Measurements from ENCODE around the gene PPP6R3.
"Not testable (repeated sequence)": the region's sequence is repeated elsewhere in the genome, so short reads cannot be mapped to it uniquely, and the experiment has no call there.

The PPP6R3 gene

DNA sequence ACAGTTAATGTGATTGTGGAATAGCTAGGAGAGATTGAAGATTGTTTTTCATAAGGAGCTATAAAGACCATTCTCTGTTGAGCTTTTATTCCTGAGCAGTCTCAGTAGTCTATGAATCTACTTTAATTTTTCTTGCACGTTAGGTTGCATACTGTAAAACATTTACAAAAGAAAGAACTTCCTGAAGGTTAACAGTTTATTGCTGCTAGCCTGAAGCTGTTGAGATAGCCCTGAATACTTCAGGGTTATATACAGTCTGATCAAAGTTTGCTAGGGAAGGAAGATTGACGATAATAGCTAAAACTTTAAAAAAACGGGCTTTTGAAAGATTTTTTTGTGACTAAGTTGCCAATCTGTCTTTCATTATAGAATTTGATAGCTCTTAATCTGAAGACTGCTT is 64.8 kb downstream of the PPP6R3 start:
- no peak for DNase-seq (ENCODE audit: low spot score)

DNA sequence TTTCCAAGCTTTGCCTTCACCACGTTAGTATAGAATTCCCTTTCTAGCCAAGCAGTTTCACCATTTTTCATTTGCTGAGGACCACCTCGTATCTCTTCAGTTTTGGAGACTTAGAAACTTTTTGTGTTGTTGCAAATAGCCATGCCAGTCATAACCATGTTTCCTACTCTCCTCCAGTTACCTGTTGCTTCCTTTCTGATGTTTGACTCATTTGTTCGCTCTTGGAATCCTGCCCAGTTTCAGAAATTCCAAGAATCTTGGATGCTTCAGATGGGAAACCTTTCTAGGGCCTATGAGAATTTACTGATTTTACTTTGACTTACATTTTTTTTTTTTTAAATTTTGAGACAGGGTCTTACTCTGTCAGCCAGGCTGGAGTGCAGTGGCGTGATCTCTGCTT is 65.4 kb downstream of the PPP6R3 start:
- no peak for DNase-seq (ENCODE audit: low spot score)

DNA sequence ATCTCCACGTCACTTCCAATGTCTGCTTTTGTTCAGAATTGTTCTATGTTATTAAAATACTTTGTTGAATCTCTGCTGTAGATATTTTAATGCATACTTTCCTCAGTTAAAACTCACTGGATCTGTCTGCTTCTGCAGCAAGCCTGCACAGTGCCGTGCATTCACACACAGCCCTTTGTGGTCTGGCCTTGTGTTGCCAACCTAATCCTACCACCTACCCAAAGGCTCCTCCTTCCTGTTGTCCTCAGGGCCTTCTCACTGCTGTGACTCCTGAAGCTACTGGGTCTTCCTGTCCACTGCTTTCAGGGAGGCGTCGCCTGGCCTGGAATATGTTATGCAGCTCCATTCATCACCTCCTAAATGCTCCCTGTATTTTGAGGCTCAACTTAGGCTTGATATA is 67.0 kb downstream of the PPP6R3 start:
- no peak for DNase-seq (ENCODE audit: low spot score)

DNA sequence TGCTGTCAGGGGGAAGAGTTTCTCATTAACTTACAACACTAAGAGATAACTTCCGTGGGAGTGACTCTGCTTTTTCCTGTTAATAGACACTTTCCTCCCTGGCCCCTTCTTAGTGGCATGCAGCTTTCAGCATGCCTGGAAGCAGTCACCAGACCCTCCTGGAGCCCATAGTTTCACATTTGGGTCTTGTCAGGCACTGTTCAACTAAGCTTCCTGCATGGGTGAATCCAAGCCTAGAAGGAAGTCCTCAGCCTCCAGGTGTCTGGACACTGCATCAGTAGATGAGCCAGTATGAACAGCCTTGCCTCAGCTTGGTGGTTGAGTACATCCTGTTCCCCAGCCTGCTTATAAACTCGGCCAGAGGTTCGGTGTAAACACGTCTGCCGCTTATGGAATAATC is 68.1 kb downstream of the PPP6R3 start:
- peak; percentile 42 for DNase-seq (ENCODE audit: low spot score)

DNA sequence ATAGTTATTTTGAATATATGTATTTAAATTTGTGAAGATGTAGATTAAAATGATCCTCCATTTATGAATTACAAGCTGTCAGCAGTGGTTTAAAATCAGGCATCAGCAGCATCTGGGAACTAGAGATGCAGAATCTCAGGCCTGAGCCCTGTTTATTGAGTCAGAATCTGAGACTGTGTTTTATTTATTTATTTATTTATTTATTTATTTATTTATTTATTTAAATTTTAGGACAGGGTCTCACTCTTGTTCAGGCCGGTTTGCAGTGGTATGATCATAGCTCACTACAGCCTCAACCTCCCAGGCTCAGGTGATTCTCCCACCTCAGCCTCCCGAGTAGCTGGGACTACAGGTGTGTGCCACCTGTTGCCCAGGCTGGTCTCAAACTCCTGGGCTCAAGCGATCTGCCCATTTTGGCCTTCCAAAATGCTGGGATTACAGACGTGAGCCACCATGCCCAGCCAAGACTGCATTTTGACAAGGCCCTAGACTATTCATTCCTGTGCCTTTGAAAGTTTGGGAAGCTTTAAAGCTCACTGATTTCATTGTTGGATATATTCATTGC is 70.7 kb downstream of the PPP6R3 start:
- DNase-seq (ENCODE audit: low spot score): no peak

DNA sequence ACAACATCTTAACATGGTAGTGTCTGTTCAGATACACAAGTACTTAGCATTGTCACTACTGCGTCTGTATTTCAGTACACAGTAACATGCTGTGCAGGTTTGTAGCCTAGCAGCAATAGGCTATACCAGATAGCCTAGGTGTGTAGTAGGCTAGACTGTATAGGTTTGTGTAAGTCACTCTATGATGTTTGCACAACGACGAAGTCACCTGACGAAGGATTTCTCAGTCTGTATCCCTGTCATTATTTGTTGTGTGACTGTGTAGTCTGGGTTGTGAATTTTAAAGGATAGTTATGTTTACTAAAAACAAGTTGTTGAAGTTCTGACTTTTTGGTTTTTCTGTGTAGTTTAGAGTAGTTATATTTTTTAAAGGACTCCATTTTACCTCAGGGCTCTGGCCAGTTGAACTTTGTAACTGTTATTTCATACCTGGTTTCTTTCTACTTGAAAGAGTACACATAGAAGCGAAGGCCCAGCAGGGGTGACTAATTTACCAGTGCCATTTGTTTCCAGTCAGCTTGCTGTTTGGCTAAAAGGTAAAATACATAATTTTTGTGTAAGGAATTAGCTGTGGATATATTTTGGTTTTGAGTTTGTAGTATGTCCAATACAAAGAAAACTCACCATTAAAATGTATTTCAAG is 72.3 kb downstream of the PPP6R3 start:
- no peak for DNase-seq (ENCODE audit: low spot score)

DNA sequence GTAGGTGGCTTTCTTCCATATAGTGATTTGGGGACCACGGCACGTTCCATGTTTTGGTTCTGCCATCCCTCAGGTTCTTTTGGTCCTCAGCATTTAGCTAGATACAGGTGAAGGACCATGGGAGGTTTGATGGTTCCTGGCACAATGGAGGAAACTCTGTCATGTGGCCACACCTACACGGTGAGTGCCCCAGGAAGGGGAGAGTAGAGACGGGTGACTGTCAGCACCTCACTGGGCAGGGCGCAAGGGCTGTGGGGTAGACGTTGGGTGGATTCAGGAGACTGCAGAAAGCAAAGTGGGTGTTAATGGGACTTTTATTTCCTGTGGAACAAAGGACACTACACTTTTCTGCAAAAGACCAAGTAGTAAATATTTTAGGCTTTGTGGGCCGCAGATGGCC is 73.4 kb downstream of the PPP6R3 start:
- no peak for DNase-seq (ENCODE audit: low spot score)

DNA sequence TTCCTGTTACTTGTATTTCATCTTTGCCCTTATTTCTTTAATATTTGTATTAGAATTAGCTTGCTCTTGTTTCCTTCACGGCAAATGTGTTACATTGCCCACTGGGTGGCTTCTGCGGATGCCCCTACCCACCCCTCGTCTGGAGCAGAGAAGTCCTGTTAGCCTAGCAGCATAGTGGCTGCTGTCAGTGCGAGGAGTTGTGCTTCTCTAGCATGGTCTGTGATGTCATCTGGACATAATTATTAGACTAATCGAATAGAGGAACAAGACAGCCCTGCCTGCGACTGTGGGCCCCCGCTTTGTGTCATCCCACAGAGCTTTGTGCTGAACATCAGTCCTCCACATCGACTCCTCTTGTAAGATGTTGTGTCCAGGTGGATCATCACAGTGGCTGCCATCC is 74.5 kb downstream of the PPP6R3 start:
- DNase-seq (ENCODE audit: low spot score): no peak

DNA sequence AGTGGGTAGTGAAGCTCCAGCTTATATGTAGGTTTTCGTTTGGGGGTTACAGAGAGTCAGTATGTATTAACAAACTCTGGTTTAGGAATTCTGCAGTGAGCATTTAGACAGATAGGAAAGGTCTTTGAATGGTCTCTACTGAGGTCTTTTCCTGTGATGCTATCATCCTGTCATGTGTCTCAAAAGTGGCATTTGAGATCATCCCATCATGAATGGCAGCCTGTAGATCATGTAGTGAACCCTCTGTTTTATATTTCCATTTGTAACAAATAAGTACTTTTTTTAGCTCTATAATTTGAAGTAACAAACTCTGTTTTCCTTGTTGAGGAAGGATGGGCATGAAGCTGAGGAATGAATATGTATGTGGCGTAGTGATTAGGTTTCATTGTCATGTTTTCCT is 76.2 kb downstream of the PPP6R3 start:
- no peak for DNase-seq (ENCODE audit: low spot score)

DNA sequence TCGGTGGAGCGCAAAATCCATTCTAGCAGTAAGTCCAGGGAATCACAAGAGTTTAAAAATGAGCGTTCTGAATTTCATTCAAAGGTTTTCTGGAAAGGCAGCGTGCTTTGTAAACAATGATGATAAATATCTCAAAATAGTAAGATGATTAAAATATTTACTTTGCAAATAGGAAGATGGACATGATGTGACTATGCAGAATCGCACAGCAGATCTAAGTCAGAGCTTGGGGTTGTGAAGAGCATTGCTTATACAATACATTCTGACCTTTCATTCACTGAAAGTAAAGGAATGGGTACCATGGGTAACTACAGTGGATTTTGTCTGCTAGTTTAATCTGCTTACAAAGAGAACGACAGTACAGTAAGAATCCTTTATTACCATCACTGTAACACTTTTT is 77.5 kb downstream of the PPP6R3 start:
- no peak for DNase-seq (ENCODE audit: low spot score)

DNA sequence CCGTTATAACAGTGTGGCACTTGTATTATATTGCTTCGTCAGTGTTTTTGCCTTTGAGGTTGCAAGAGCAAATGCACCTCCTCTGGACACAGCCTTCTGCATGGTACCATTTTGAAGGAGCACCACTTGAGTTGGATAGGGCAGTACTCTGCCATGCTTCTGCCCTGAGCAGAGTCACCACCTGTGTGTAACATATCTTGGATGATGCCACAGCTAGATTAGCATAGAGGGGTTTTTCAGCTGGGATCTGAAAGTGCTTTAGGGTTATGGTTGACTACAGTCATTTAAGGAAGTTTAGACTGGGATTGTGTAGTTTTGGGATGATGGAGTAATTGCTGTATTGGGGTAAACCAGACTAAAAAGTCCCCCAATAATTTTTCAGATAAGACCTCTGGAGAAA is 78.8 kb downstream of the PPP6R3 start:
- DNase-seq (ENCODE audit: low spot score): no peak

DNA sequence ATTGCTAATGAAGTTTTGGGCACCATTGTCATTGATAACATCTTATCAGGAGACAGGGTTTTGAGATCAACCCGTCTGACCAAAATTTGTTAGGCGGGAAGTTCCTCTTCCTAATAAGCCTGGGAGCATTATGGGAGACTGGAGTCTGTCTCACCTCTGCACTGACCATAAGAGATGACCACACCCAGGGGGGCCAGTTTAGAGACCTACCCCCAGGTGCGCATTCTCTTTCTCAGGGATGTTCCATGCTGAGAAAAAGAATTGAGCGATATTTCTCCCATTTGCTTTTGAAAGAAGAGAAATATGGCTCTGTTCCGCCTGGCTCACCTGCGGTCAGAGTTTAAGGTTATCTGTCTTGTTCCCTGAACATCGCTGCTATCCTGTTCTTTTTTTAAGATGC is 80.0 kb downstream of the PPP6R3 start:
- DNase-seq (ENCODE audit: low spot score): not testable (repeated sequence)

DNA sequence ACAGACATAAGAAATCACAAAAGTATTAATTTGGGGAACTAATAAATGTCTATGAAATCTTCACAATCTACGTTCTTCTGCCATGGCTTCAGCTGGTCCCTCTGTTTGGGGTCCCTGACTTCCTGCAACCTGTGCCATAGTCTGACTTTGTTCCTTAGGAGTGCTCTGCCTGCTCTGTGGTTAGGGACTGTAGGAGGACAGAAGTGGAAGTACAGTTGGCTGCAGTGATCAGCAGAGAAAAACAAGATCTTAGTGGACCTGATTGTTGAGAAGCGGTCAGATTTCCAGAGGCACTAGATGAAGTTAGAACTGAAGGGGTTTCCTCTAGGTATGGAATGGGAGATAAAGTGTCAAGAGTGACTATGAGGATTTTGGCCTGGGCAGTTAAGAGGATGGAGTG is 80.6 kb downstream of the PPP6R3 start:
- no peak for DNase-seq (ENCODE audit: low spot score)

DNA sequence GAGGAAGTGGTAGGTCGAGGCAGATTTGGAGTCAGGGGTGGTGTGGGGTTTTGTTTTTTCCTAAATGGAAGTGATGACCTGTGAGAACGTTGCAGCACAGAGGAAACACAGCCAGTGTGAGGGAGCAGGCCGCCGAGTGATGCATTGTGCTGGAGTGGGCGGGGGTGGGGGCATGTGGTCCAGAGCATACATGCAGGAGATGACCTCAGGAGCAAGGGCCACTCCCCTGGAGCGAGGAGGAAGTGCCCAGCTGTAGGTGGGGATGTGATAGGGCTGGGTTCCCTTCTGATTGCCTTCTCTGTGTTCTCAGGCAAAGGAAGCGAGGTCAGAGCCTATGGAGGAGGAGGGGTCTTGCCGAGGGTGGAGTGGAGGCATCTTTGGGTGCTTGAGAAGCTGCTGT is 81.4 kb downstream of the PPP6R3 start:
- DNase-seq (ENCODE audit: low spot score): no peak

DNA sequence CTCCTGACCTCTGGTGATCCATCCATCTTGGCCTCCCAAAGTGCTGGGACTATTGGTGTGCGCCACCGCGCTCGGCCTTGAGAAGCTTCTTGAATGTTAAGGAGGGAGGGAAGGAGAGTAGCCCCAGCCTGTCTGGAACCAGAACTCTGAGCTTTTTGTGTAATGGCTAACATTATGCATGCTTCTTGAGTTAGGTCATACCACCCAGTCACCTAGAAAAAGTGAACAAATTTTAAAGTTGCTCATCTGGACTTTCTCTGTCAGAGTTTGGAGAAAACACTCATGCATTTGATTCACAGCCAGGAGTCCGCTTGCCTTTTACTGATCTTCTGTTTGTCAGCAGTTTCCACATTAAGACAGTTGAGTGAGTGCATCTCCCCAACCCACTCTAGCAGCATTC is 82.1 kb downstream of the PPP6R3 start:
- DNase-seq (ENCODE audit: low spot score): no peak

DNA sequence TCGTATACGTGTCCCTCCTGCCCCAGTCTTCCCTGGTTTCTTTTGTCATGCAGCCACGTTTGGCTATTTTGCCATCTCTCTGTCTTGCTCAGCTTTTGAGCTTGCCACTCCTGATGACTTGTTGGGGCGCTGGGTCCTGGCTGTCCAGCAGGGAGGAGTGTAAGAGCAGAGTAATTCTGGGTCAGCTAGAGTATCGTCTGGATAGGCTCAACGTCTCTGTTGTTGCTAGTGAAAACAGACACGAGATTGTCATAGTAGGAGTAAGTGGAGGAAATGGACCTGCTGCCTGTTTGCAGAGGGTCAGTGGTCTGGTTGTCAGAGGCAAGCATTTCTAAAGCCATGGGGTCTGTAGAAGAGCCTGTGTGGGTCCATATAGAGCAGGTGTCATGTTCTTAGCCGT is 83.0 kb downstream of the PPP6R3 start:
- DNase-seq (ENCODE audit: low spot score): no peak

DNA sequence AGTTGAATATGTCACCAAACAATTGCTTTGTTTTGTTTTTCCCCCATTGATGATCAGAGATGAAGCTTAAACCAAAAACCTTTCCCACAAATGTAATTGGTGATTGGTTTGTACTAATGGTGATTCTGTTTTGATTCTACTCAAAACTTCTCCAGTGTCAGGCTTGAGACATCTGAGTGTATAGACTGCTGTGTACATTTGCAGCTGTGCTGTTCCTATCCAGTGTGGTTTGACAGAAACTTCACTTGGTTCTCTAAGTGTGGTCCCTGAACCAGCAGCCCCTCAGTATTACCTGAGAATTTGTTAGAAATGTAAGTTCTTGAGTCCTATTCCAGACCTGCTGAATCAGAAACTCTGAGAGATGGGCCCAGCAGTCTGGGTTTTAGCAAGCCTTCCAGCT is 84.8 kb downstream of the PPP6R3 start:
- DNase-seq (ENCODE audit: low spot score): no peak

DNA sequence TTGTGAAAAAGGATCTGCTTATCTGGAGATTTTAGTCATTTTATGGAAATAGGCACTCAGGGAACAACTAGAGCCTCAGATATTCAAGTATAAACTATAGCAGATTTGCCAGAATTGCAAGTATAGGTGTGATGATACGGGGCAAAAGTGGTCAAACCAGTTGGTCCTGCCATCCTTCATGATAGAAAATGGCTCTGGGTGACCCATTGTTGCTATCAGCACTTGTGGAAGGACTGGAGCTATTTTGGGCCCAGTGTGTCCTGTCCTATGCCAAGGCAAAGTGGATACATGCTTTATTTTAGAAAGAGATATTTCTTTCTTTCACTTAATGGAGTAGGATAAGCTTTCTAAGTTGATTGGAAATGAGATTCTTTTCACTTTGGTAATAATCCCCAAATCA is 85.2 kb downstream of the PPP6R3 start:
- no peak for DNase-seq (ENCODE audit: low spot score)

DNA sequence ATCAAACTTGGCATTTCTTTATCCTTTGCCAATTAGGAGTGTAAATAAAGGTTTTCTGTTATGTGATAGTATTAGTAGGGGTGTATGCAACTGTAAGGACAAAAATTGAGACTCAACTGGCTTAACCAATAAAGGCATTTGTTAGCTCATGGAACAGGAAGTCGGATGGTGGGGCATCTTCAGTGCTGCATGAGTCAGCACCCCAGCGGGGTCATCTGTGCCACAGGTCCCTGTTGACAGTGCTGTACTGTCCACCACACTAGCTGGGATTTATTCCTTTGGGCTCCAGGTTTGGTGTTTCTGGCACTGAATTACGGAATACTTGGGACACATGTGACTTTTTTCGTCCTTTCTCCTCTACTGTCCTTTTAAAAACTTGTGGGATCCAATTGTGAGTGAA is 86.0 kb downstream of the PPP6R3 start:
- DNase-seq (ENCODE audit: low spot score): no peak

DNA sequence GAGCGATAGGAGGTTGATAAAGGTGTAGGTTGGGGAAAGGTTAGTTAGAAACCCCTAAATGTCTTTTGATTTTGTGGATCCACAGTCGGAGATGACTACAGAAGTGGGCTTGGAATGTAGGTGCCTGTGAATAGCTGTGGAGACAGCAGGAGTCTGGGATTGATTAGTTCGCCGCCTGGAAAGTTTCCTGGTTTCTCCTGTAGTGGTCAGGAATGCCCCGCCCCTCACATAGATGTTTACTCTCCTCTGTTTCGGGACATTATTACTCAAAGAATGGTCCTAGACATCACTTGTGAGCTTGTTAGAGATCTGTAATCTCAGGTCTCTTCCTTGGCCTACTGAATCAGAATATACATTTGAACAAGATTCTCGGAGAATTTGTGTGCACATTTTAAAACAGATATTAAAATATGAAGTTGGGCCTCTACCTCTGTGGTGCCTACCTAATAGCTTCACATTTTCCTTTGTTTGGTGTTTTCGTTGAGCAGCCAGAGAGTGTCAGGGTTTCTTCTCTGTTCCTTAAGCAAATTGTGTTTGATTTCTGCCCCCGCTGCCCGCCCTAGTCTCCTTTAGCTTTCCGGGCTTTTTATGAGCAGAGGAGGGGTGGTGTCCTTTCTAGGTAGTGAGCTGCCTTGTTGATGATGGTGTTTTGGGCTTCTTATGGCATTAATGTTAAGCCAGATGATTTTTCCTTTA is 89.4 kb downstream of the PPP6R3 start:
- no peak for DNase-seq (ENCODE audit: low spot score)

DNA sequence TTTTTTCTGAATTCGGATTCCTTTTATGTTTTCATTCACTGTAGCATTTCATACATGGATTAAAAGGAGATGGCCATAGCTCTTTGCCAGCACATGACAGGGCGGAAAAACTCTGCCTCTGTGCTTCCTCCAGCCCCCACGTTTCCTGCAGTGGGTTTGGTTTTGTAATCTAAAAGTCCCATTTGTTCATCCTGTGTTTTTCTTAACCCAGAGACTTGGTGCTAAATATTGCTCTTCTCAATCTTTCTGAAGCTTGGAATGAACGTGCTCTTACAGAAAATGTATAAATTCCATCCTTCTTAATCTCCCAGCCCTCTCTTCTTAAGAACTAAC is 89.9 kb downstream of the PPP6R3 start:
- peak; percentile 22 for DNase-seq (ENCODE audit: low spot score)

DNA sequence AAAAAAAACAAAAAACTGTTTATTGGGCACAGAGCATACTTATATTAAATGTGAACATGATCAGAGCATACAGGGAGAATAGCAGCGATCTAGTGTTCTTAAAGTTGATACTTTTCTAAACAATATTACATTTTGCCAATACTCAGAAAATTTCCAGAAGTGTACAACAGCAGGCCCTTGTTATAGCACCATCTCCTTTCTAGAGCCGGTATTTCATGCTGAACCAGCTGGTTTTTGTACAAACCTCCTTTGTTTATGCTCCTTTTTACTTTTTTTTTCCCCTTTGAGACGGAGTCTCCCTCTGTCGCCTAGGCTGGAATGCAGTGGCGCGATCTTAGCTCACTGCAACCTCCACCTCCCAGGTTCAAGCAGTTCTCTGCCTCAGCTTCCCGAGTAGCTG is 90.7 kb downstream of the PPP6R3 start:
- no peak for DNase-seq (ENCODE audit: low spot score)

DNA sequence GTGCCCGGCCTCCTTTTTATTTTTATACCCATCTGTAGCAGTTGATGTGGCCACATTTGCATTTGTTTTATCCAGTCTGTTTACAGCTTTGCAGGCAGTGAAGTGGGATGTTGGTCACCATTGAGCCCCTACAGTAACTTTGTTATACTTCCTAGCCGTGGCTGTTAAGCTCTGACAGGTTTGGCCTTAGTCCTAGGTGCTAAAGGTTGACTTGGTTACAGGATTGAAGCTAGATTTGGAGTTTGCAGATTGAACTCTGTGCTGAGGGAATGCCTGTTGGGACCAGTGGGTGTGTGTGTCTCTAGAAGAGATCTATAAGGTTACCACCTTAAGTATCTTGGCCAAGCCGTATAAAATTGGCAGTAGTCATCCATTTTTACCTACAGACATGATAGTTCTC is 91.2 kb downstream of the PPP6R3 start:
- no peak for DNase-seq (ENCODE audit: low spot score)

DNA sequence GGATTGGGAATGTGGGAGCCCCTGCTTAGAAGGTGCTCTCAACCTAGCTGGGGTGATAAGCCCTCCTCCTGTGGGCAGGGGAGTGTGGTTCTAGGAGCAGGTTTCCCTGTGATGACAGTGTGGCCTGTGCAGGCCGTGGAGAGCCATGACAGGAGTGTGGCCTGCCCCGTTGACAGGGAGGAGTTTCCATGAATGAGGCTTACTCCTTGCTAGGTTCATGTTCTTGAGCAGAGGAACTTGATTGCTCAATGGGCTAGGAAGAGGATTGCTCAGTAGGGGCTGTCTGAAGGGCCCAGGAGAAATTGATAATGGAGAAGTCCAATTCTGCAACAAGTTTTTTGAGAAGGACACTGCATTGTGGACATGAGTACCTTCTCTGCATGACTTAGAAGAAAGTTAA is 92.0 kb downstream of the PPP6R3 start:
- no peak for DNase-seq (ENCODE audit: low spot score)

All from CD4-positive, alpha-beta T cell treated with Interleukin-6 at 100 ng/mL for 8 hours (primary cell).